SJCRH30 (cell line): Measurements from ENCODE around the gene URB2. TPM values are rescaled to one million over a fixed set of nuclear protein-coding genes. Genes with fewer than 3 reads are reported as not detected.

Source experiments
- DNase-seq, 2 experiments: peaks; one replicate each; pipeline ENCODE4 v3.0.0-alpha.2; 2015 to 2020
- H3K27ac ChIP-seq: fragments of 250-450 bp; sonication (Bioruptor Pico); 2 replicates; pipeline ENCODE4 v1.5.1; 2020; ENCODE audit warnings: mild to moderate bottlenecking, moderate library complexity
- H3K27me3 ChIP-seq: fragments of 250-450 bp; sonication (Bioruptor Pico); 2 replicates; pipeline ENCODE4 v1.5.1; 2020; ENCODE audit warnings: mild to moderate bottlenecking, moderate library complexity
- H3K36me3 ChIP-seq: fragments of 250-450 bp; sonication (Bioruptor Pico); 2 replicates; pipeline ENCODE4 v1.5.1; 2020; ENCODE audit warnings: mild to moderate bottlenecking, moderate library complexity
- H3K4me1 ChIP-seq: fragments of 250-450 bp; sonication (Bioruptor Pico); 2 replicates; pipeline ENCODE4 v1.5.1; 2020; ENCODE audit warnings: mild to moderate bottlenecking, moderate library complexity
- H3K4me3 ChIP-seq: fragments of 250-450 bp; sonication (Bioruptor Pico); 2 replicates; pipeline ENCODE4 v1.5.1; 2020; ENCODE audit warnings: mild to moderate bottlenecking, moderate library complexity
- H3K9me3 ChIP-seq: fragments of 250-450 bp; sonication (Bioruptor Pico); replicated peaks from 2 replicates; pipeline ENCODE4 v1.5.1; 2020; ENCODE audit warnings: mild to moderate bottlenecking, moderate library complexity
- total RNA-seq: library from RNA; depleted of rRNA; stranded (reverse); fragments of >200 nt; shearing (Covaris generic); gene quantifications from 2 replicates; pipeline ENCODE4 v1.2.3, GENCODE V29; 2014

URB2 gene
- total RNA-seq, 1 experiment from 2014 or later: 34.4 TPM

DNA sequence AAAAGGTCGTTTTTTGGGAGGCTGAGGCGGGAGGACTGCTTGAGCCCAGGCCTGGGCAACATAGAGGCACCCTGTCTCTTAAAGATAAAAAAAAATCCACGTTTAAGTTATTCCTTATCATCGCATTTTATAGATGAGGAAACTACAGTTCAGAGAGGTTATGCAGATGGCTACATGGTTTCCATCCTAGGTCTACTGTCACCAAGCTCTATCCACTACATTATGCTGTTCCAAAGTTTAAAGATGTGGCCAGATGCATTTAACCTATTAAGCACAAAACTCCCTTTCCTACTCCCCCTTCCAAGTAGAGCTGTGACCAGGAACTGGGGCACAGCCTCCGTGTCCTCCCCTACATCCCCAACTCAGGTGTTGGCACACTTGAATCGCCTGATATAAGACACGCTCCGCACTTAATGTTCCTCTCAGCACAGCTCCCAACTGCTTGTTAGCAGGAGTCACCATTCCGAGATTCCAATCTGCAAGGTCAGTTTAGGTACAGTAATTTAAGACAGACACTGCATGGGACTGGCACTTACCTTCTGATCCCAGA is 1.5 kb upstream of the URB2 start:
- H3K27me3 ChIP-seq: no peaks in the 10 kb centered on the region
- H3K36me3 ChIP-seq: no peaks in the 10 kb centered on the region
- H3K4me3 ChIP-seq: peak overlapping the region; percentile 98
- no peak overlapping the region for H3K27ac ChIP-seq
- no peak for DNase-seq
- H3K4me1 ChIP-seq: peaks cover 5% of the 10 kb centered on the region; the same call in 1 of the 2 replicates
- H3K9me3 ChIP-seq: no peaks in the 10 kb centered on the region

DNA sequence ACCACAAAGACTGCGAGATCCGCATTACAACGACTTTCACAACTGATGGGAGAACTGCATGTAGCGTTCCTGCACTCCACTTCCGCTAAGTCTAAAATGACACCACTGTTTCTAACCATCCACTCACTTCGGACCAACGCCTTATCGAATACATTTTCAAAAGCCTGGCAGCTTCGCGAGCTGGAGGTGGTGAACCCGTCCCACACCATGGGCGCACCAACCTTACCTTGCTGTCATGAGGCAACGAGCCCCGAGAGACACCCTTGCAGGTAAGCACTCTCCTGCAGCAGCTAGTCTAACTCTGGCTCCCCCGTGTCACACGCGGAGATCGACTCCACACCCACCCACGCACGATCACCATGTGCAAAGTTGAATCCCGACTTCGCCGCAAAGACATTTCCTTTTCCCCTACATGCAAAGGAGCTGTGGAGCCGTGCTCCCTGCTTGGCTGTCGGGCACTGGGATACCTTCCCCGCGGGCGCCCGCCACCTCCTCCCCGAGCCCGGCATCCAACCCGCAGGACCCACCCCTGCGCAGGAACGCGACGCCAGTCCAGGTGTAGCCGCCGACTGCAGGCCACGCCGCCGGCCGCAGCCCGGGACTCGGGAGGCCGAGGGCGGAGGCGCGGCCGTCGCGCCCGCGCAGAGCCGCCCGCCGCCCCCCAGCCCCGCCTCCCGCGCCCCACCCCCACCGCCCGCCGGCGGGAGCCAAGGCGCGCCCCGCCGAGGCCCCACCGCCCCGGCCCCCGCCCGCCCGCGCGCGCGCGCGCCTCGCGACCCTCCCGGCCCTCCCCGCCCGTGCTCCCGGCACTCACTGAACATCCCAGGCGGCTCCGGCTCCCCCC is 754 bp upstream of the URB2 start:
- no peak overlapping the region; the same call in 1 of the 2 replicates for H3K27ac ChIP-seq
- H3K27me3 ChIP-seq: no peaks in the 10 kb centered on the region
- DNase-seq: peak; percentile 28 to 49
- H3K4me3 ChIP-seq: peak overlapping the region; percentile 98
- H3K4me1 ChIP-seq: peaks cover 5% of the 10 kb centered on the region; the same call in 1 of the 2 replicates
- no peaks in the 10 kb centered on the region for H3K9me3 ChIP-seq
- H3K36me3 ChIP-seq: peaks cover 5% of the 10 kb centered on the region

- H3K27me3 ChIP-seq: no peaks in the 10 kb centered on the region
- H3K4me3 ChIP-seq: peak overlapping the region; percentile 98
- H3K9me3 ChIP-seq: no peaks in the 10 kb centered on the region
- H3K36me3 ChIP-seq: peaks cover 9% of the 10 kb centered on the region
- H3K27ac ChIP-seq: no peak overlapping the region
- no peak for DNase-seq
- H3K4me1 ChIP-seq: peaks cover 5% of the 10 kb centered on the region; the same call in 1 of the 2 replicates
Measured at GRCh38 chr1:229627003-229627402, 956 bp downstream of the URB2 start.

GRCh38 chr1:229629261-229629660 is 3.2 kb downstream of the URB2 start:
- no peak for DNase-seq

DNA sequence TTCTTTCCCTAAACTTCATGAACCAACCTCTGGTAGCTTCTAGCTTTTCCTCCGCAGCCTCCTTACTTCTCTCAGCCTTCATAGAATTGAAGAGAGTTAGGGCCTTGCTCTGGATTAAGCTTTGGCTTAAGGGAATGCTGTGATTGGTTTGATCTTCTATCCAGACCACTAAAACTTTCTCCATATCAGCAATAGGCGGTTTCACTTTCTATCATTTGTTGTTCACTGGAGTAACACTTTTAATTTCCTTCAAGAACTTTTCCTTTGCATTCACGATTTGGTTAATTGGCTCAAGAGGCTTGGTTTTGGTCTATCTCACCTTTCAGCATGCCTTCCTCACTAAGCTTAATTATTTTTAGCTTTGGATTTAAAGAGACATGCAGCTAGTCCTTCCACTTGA is 5.1 kb downstream of the URB2 start:
- DNase-seq: no peak
- Histone ChIP-seq H3K4me3 (no peak overlapping the region), H3K4me1 (peaks cover 5% of the 10 kb centered on the region; the same call in 1 of the 2 replicates), H3K27me3 (no peaks in the 10 kb centered on the region), H3K36me3 (peaks cover 34% of the 10 kb centered on the region), H3K27ac (no peak overlapping the region), H3K9me3 (no peaks in the 10 kb centered on the region)

More at GRCh38 chr1:229629261-229629660, 3.2 kb downstream of the URB2 start:
- Histone ChIP-seq H3K27me3 (no peaks in the 10 kb centered on the region), H3K36me3 (peaks cover 16% of the 10 kb centered on the region), H3K4me3 (no peak overlapping the region), H3K9me3 (no peaks in the 10 kb centered on the region), H3K4me1 (peaks cover 5% of the 10 kb centered on the region; the same call in 1 of the 2 replicates), H3K27ac (no peak overlapping the region)

- DNase-seq: no peak
- H3K36me3 ChIP-seq: peaks cover 42% of the 10 kb centered on the region
Measured at GRCh38 chr1:229631966-229632365, 5.9 kb downstream of the URB2 start.

DNA sequence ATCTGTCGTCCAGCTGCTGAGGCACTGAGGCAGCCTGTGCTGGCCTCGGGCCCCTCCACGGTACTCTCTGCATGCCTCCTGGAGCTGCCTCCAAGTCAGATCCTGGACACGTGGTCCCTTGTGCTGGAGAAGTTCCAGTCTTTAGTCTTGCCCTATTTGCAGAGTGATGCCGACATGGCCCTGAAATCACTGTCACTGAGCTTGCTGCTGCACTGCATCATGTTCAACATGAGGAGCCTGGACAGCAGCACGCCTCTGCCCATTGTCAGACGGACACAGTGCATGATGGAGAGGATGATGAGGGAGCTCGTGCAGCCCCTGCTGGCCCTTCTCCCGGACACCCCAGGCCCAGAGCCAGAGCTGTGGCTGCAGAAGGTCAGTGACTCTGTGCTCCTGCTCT is 10.0 kb downstream of the URB2 start:
- H3K27ac ChIP-seq: no peak overlapping the region
- H3K9me3 ChIP-seq: no peaks in the 10 kb centered on the region
- no peak for DNase-seq
- H3K4me1 ChIP-seq: no peaks in the 10 kb centered on the region
- peaks cover 62% of the 10 kb centered on the region for H3K36me3 ChIP-seq
- H3K4me3 ChIP-seq: no peak overlapping the region
- H3K27me3 ChIP-seq: no peaks in the 10 kb centered on the region

More at GRCh38 chr1:229631966-229632365, 5.9 kb downstream of the URB2 start:
- Histone ChIP-seq H3K9me3 (no peaks in the 10 kb centered on the region), H3K4me1 (peaks cover 5% of the 10 kb centered on the region; the same call in 1 of the 2 replicates), H3K27ac (no peak overlapping the region), H3K27me3 (no peaks in the 10 kb centered on the region), H3K4me3 (no peak overlapping the region)

DNA sequence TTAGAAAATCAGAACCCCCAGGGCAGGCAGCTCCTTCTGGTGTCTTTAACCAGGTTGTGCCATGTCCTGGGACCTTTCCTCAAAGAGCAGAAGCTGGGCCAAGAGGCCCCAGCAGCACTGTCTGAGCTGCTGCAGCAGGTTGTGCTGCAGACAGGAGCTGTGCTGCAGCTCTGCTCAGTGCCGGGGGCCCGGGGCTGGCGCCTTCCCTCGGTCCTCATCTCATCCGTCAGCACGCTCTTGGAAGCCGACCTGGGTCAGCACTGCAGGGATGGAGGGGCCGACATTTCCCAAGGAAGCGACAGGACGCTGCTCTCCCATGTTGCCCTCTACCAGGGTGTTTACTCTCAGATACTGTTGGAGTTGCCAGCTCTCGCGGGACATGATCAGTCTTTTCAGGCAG is 11.7 kb downstream of the URB2 start:
- Histone ChIP-seq H3K4me1 (no peaks in the 10 kb centered on the region), H3K36me3 (peaks cover 67% of the 10 kb centered on the region), H3K27ac (no peak overlapping the region), H3K9me3 (no peaks in the 10 kb centered on the region), H3K4me3 (no peak overlapping the region), H3K27me3 (no peaks in the 10 kb centered on the region)
- no peak for DNase-seq

DNA sequence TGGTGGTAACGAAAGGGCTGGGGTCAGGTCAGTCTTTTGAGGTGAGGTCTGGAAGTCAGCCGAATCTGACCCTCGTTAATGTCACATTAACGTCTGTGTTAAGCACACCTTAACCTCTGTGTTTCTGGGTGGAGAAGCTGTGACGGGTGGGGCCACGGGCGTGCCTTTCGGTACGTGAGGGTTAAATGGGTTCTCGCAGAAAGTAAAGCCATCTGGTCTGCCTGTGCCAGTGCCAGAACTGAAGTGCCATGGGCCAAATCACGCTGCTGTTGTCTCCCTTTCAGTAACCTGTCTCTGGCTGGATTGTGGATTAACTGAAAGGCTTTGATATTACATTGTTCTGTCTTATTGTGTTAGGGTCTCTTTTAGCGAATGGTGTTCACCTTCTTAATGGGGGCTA is 14.4 kb downstream of the URB2 start:
- H3K4me3 ChIP-seq: no peak overlapping the region
- H3K9me3 ChIP-seq: no peaks in the 10 kb centered on the region
- H3K27ac ChIP-seq: no peak overlapping the region
- peaks cover 63% of the 10 kb centered on the region for H3K36me3 ChIP-seq
- H3K4me1 ChIP-seq: peaks cover 2% of the 10 kb centered on the region; the same call in 1 of the 2 replicates
- DNase-seq: no peak
- no peaks in the 10 kb centered on the region for H3K27me3 ChIP-seq

DNA sequence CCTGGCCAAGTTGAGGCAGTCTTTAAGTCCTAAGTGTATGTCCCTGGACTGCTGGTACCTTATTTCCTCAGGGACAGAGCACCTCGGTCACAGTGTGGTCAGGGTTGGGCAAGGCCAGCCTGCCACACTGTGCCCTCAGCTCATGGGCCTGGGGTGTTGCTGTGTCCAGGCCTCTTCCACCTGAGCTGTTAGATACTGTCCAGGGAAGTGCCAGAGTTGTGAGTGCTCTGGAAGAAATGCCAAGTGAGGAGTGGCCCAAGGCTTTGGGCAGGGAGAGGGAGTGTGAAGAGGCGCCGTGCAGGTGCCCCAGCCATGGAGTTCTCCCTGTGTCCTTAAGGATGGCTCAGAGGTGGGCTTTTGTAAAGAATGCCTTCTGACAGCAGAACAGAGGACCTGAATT is 15.3 kb downstream of the URB2 start:
- Histone ChIP-seq H3K4me3 (no peak overlapping the region), H3K27me3 (no peaks in the 10 kb centered on the region), H3K27ac (no peak overlapping the region)

DNA sequence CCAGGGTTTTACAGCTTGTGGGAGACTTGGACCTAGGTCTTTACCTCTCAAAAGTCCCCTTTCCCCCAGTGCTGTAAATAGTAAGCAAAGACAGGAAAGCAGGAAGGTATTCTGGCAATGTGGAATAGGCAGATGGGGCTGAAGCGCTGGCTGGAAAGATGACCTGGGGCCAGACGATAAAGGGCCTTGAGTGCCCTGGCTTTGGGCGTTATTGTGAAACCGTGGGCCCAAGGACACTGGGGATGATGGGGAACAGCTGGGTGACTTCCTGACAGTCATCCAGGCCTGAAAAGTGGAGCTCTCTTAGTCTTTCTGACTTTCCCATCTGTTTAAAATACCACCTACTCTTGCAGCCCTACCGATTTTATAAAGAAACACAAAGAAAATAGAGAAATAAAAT is 16.3 kb downstream of the URB2 start:
- Histone ChIP-seq H3K36me3 (peaks cover 61% of the 10 kb centered on the region), H3K4me3 (no peak overlapping the region), H3K27me3 (no peaks in the 10 kb centered on the region), H3K27ac (no peak overlapping the region), H3K4me1 (peaks cover 8% of the 10 kb centered on the region), H3K9me3 (no peaks in the 10 kb centered on the region)
- DNase-seq: no peak

More for the DNA sequence above, 15.3 kb downstream of the URB2 start:
- Histone ChIP-seq H3K4me1 (peaks cover 8% of the 10 kb centered on the region), H3K9me3 (no peaks in the 10 kb centered on the region), H3K36me3 (peaks cover 60% of the 10 kb centered on the region)
- no peak for DNase-seq

- Histone ChIP-seq H3K27ac (no peak overlapping the region), H3K27me3 (no peaks in the 10 kb centered on the region), H3K9me3 (no peaks in the 10 kb centered on the region), H3K4me1 (peaks cover 8% of the 10 kb centered on the region), H3K4me3 (no peak overlapping the region), H3K36me3 (peaks cover 63% of the 10 kb centered on the region)
- no peak for DNase-seq
Measured at GRCh38 chr1:229642970-229643369, 16.9 kb downstream of the URB2 start.

DNA sequence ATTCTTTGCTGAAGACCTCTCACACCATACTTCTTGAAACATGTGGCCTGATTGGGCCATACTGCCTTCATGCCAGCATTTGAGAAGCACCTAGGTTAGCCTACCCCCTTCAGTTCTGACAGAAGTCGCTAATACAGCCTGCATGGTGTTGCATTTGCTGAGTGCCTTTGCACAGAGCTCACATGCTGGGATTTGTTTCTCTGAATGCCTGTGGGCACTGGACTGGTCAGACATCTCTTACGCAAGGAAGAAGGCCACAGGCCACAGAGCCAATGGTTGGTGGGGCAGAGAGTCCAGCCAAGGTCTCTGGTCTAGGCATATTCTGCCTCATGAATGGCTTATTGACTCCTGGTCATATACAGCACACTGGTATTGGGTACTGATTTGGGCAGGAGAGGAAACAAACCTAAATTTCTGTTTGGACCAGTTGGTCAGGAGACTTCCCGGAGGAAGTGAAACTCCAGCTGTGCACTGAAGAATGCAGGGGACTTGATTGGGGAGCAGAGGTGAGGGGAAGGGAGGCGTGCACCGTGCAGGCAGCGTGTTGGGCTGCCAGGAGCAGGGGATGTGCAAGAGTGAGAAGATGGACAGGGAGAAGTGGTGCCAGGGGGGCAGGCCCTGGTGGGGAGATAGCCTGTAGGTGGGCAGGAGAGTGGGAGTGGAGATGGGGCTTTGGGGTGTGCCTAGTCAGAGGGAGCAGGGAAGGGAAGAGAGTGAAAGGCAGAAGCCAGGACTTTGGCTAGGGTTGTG is 18.1 kb downstream of the URB2 start:
- H3K9me3 ChIP-seq: no peaks in the 10 kb centered on the region
- no peak overlapping the region for H3K4me3 ChIP-seq
- H3K27me3 ChIP-seq: no peaks in the 10 kb centered on the region
- peaks cover 67% of the 10 kb centered on the region for H3K36me3 ChIP-seq
- no peak for DNase-seq
- H3K27ac ChIP-seq: no peak overlapping the region
- peaks cover 8% of the 10 kb centered on the region for H3K4me1 ChIP-seq

GRCh38 chr1:229645324-229645993 is 19.4 kb downstream of the URB2 start:
- H3K36me3 ChIP-seq: peaks cover 65% of the 10 kb centered on the region
- peak; percentile 75 to 84 for DNase-seq
- H3K27me3 ChIP-seq: no peaks in the 10 kb centered on the region

More at GRCh38 chr1:229645324-229645993, 19.4 kb downstream of the URB2 start:
- H3K4me1 ChIP-seq: peaks cover 8% of the 10 kb centered on the region
- no peak overlapping the region for H3K4me3 ChIP-seq
- H3K27ac ChIP-seq: peak overlapping the region; percentile 4; the same call in 1 of the 2 replicates
- no peaks in the 10 kb centered on the region for H3K9me3 ChIP-seq
